ENCODE data around the gene DERL2. TPM values are rescaled to one million over a fixed set of nuclear protein-coding genes. Genes with fewer than 3 reads are reported as not detected.

DERL2 gene
- total RNA-seq, 2 experiments from 2014 or later: 76.6 to 76.8 TPM

GRCh38 chr17:5492970-5493369 is 7.0 kb upstream of the DERL2 start:
- peaks cover 3% of the 10 kb centered on the region for H3K27me3 Mint-ChIP-seq
- peaks cover 10% of the 10 kb centered on the region for H3K4me1 Mint-ChIP-seq
- peaks cover 39% of the 10 kb centered on the region for H3K36me3 Mint-ChIP-seq (ENCODE audit: low read depth)
- DNase-seq: no peak
- POLR2A ChIA-PET: no interaction called here
- H3K27ac Mint-ChIP-seq: no peak overlapping the region
- CTCF ChIA-PET: no interaction called here
- H3K4me3 Mint-ChIP-seq: no peak overlapping the region
- peaks cover 7% of the 10 kb centered on the region for H3K9me3 Mint-ChIP-seq

GRCh38 chr17:5488752-5489151 is 2.8 kb upstream of the DERL2 start:
- peaks cover 43% of the 10 kb centered on the region for H3K4me1 Mint-ChIP-seq
- no peak overlapping the region for H3K4me3 Mint-ChIP-seq
- H3K27ac Mint-ChIP-seq: no peak overlapping the region
- DNase-seq: no peak
- peaks cover 58% of the 10 kb centered on the region for H3K36me3 Mint-ChIP-seq (ENCODE audit: low read depth)
- ChIA-PET POLR2A (interaction anchor here (1.6 to 3.9 kb wide), 2 partner anchors 21 to 95 kb away, joined by 5 to 26 read pairs; partner anchors contain the start of genes DHX33 and NLRP1), CTCF (interaction anchor here (1.5 kb wide), 1 partner anchor 22 kb away, joined by 3 read pairs; no protein-coding TSS in a partner anchor)
- H3K9me3 Mint-ChIP-seq: peaks cover 5% of the 10 kb centered on the region
- H3K27me3 Mint-ChIP-seq: no peaks in the 10 kb centered on the region

- peak within 1 kb of the TSS; percentile 90 for H3K4me3 Mint-ChIP-seq
- H3K9me3 Mint-ChIP-seq: no peaks in the 10 kb centered on the region
- CTCF ChIA-PET: interaction anchor here (0.7 to 2.6 kb wide), 6 partner anchors 15 to 294 kb away, joined by 3 to 9 read pairs (median 4); partner anchors contain the start of genes C1QBP and DHX33
- POLR2A ChIA-PET: interaction anchor here (0.6 to 4.0 kb wide), 28 partner anchors 10 to 1271 kb away, joined by 3 to 46 read pairs (median 4); partner anchors contain the start of genes C1QBP, DHX33, NLRP1 and NUP88
- peak within 1 kb of the TSS; percentile 96 for H3K27ac Mint-ChIP-seq
- peak; percentile 98 for DNase-seq
- H3K36me3 Mint-ChIP-seq (ENCODE audit: low read depth): peaks cover 68% of the 10 kb centered on the region
- no peaks in the 10 kb centered on the region for H3K27me3 Mint-ChIP-seq
- H3K4me1 Mint-ChIP-seq: peaks cover 56% of the 10 kb centered on the region
These were observed 487 bp upstream of the DERL2 start, which contains the start of gene MIS12 for GRCh38 chr17:5486206-5487124. TSS of gene MIS12 (plus strand) at chr17:5486566. CDS start at chr17:5488863, 2,297 bp downstream.

- Mint-ChIP-seq H3K4me3 (no peak overlapping the region), H3K9me3 (no peaks in the 10 kb centered on the region), H3K27me3 (no peaks in the 10 kb centered on the region), H3K27ac (no peak overlapping the region), H3K4me1 (peaks cover 37% of the 10 kb centered on the region), H3K36me3 (ENCODE audit: low read depth) (peaks cover 74% of the 10 kb centered on the region)
- no peak for DNase-seq
- POLR2A ChIA-PET: no interaction called here
- CTCF ChIA-PET: interaction anchor here (1.3 kb wide), 1 partner anchor 40 kb away, joined by 3 read pairs; no protein-coding TSS in a partner anchor
These were observed 4.5 kb downstream of the DERL2 start for GRCh38 chr17:5481451-5481850.

- H3K36me3 Mint-ChIP-seq (ENCODE audit: low read depth): peaks cover 74% of the 10 kb centered on the region
- H3K4me1 Mint-ChIP-seq: peaks cover 37% of the 10 kb centered on the region
- no peak overlapping the region for H3K27ac Mint-ChIP-seq
- DNase-seq: no peak
- CTCF ChIA-PET: interaction anchor here (1.3 kb wide), 1 partner anchor 39 kb away, joined by 3 read pairs; no protein-coding TSS in a partner anchor
- POLR2A ChIA-PET: interaction anchor here (1.0 kb wide), 1 partner anchor 10 kb away, joined by 11 read pairs; no protein-coding TSS in a partner anchor
- H3K27me3 Mint-ChIP-seq: no peaks in the 10 kb centered on the region
- H3K4me3 Mint-ChIP-seq: no peak overlapping the region
- no peaks in the 10 kb centered on the region for H3K9me3 Mint-ChIP-seq
These were observed 5.0 kb downstream of the DERL2 start for GRCh38 chr17:5480962-5481361.

- Mint-ChIP-seq H3K4me1 (peaks cover 18% of the 10 kb centered on the region), H3K9me3 (no peaks in the 10 kb centered on the region), H3K27ac (no peak overlapping the region), H3K27me3 (no peaks in the 10 kb centered on the region), H3K4me3 (no peak overlapping the region), H3K36me3 (ENCODE audit: low read depth) (peaks cover 83% of the 10 kb centered on the region)
- ChIA-PET CTCF (no interaction called here), POLR2A (interaction anchor here (1.1 kb wide), 1 partner anchor 11 kb away, joined by 4 read pairs; no protein-coding TSS in a partner anchor)
- no peak for DNase-seq
These were observed 7.0 kb downstream of the DERL2 start for GRCh38 chr17:5478992-5479391.

- Mint-ChIP-seq H3K27ac (no peak overlapping the region), H3K9me3 (no peaks in the 10 kb centered on the region), H3K27me3 (no peaks in the 10 kb centered on the region), H3K36me3 (ENCODE audit: low read depth) (peaks cover 55% of the 10 kb centered on the region), H3K4me3 (no peak overlapping the region), H3K4me1 (peaks cover 11% of the 10 kb centered on the region)
- POLR2A ChIA-PET: interaction anchor here (2.4 kb wide), 1 partner anchor 12 kb away, joined by 11 read pairs; the partner anchor contains the start of genes DERL2 and MIS12
- no peak for DNase-seq
- CTCF ChIA-PET: interaction anchor here (1.0 to 1.2 kb wide), 2 partner anchors 35 to 81 kb away, joined by 5 read pairs; partner anchors contain the start of gene C1QBP
These were observed 12.1 kb downstream of the DERL2 start for GRCh38 chr17:5473906-5474305.

- Mint-ChIP-seq H3K4me1 (peaks cover 17% of the 10 kb centered on the region), H3K27me3 (no peaks in the 10 kb centered on the region), H3K36me3 (ENCODE audit: low read depth) (peaks cover 42% of the 10 kb centered on the region), H3K4me3 (no peak overlapping the region), H3K27ac (no peak overlapping the region), H3K9me3 (no peaks in the 10 kb centered on the region)
- POLR2A ChIA-PET: no interaction called here
- CTCF ChIA-PET: no interaction called here
- DNase-seq: no peak
These were observed 13.5 kb downstream of the DERL2 start for GRCh38 chr17:5472511-5472910.

- POLR2A ChIA-PET: interaction anchor here (1.1 to 3.0 kb wide), 9 partner anchors 11 to 276 kb away, joined by 3 to 46 read pairs (median 7); partner anchors contain the start of genes C1QBP, DERL2, MIS12 and NUP88
- peak overlapping the region; percentile 32 for H3K27ac Mint-ChIP-seq
- H3K4me1 Mint-ChIP-seq: peaks cover 44% of the 10 kb centered on the region
These were observed 17.9 kb downstream of the DERL2 start for GRCh38 chr17:5468075-5468473.

GRCh38 chr17:5467416-5467815 is 18.6 kb downstream of the DERL2 start:
- Mint-ChIP-seq H3K27ac (peak overlapping the region; percentile 32), H3K27me3 (no peaks in the 10 kb centered on the region), H3K4me1 (peaks cover 44% of the 10 kb centered on the region), H3K4me3 (peak overlapping the region; percentile 84), H3K9me3 (no peaks in the 10 kb centered on the region), H3K36me3 (ENCODE audit: low read depth) (peaks cover 12% of the 10 kb centered on the region)
- no peak for DNase-seq
- POLR2A ChIA-PET: interaction anchor here (1.1 to 3.0 kb wide), 6 partner anchors 12 to 276 kb away, joined by 4 to 46 read pairs (median 14); partner anchors contain the start of genes C1QBP, DERL2, MIS12 and NUP88
- CTCF ChIA-PET: interaction anchor here (1.4 to 2.8 kb wide), 3 partner anchors 18 to 28 kb away, joined by 3 to 21 read pairs (median 5); partner anchors contain the start of genes C1QBP, DERL2 and MIS12

More at GRCh38 chr17:5468075-5468473, 17.9 kb downstream of the DERL2 start:
- Mint-ChIP-seq H3K9me3 (no peaks in the 10 kb centered on the region), H3K4me3 (peak overlapping the region; percentile 84), H3K27me3 (no peaks in the 10 kb centered on the region), H3K36me3 (ENCODE audit: low read depth) (peaks cover 13% of the 10 kb centered on the region)
- CTCF ChIA-PET: interaction anchor here (1.1 to 2.8 kb wide), 2 partner anchors 18 to 29 kb away, joined by 4 to 21 read pairs; partner anchors contain the start of genes C1QBP, DERL2 and MIS12
- DNase-seq: peak; percentile 19

GRCh38 chr17:5466295-5466694 is 19.7 kb downstream of the DERL2 start:
- ChIA-PET POLR2A (interaction anchor here (1.0 to 3.0 kb wide), 2 partner anchors 21 to 275 kb away, joined by 6 to 14 read pairs; partner anchors contain the start of gene ZNF594), CTCF (interaction anchor here (1.4 to 1.6 kb wide), 4 partner anchors 20 to 27 kb away, joined by 3 to 7 read pairs (median 6); partner anchors contain the start of genes C1QBP, DERL2 and MIS12)
- Mint-ChIP-seq H3K27me3 (no peaks in the 10 kb centered on the region), H3K9me3 (no peaks in the 10 kb centered on the region), H3K27ac (no peak overlapping the region), H3K4me3 (no peak overlapping the region), H3K4me1 (peaks cover 44% of the 10 kb centered on the region), H3K36me3 (ENCODE audit: low read depth) (peaks cover 5% of the 10 kb centered on the region)
- no peak for DNase-seq

- ChIA-PET CTCF (no interaction called here), POLR2A (interaction anchor here (1.1 to 1.4 kb wide), 2 partner anchors 21 to 46 kb away, joined by 3 to 6 read pairs; partner anchors contain the start of genes DERL2, MIS12 and NUP88)
- no peaks in the 10 kb centered on the region for H3K9me3 Mint-ChIP-seq
- H3K4me1 Mint-ChIP-seq: peaks cover 40% of the 10 kb centered on the region
- H3K27ac Mint-ChIP-seq: no peak overlapping the region
- no peak overlapping the region for H3K4me3 Mint-ChIP-seq
- H3K27me3 Mint-ChIP-seq: no peaks in the 10 kb centered on the region
- no peak for DNase-seq
- peaks cover 14% of the 10 kb centered on the region for H3K36me3 Mint-ChIP-seq (ENCODE audit: low read depth)
These were observed 21.1 kb downstream of the DERL2 start for GRCh38 chr17:5464717-5465507.

Measured in activated CD4-positive, alpha-beta memory T cell treated with anti-CD3 and anti-CD28 coated beads, Interleukin-2, amount 10 ng/mL, durations not matched to agents 7 days and 5 days (primary cell).